SJCRH30 (cell line): ENCODE measurements around the gene RNF166. TPM values are rescaled to one million over a fixed set of nuclear protein-coding genes. Genes with fewer than 3 reads are reported as not detected.

Experiments
- DNase-seq, 2 experiments: peaks; one replicate each; pipeline ENCODE4 v3.0.0-alpha.2; 2015 to 2020
- H3K27ac ChIP-seq: fragments of 250-450 bp; sonication (Bioruptor Pico); 2 replicates; pipeline ENCODE4 v1.5.1; 2020; ENCODE audit warnings: mild to moderate bottlenecking, moderate library complexity
- H3K27me3 ChIP-seq: fragments of 250-450 bp; sonication (Bioruptor Pico); 2 replicates; pipeline ENCODE4 v1.5.1; 2020; ENCODE audit warnings: mild to moderate bottlenecking, moderate library complexity
- H3K36me3 ChIP-seq: fragments of 250-450 bp; sonication (Bioruptor Pico); 2 replicates; pipeline ENCODE4 v1.5.1; 2020; ENCODE audit warnings: mild to moderate bottlenecking, moderate library complexity
- H3K4me1 ChIP-seq: fragments of 250-450 bp; sonication (Bioruptor Pico); 2 replicates; pipeline ENCODE4 v1.5.1; 2020; ENCODE audit warnings: mild to moderate bottlenecking, moderate library complexity
- H3K4me3 ChIP-seq: fragments of 250-450 bp; sonication (Bioruptor Pico); 2 replicates; pipeline ENCODE4 v1.5.1; 2020; ENCODE audit warnings: mild to moderate bottlenecking, moderate library complexity
- H3K9me3 ChIP-seq: fragments of 250-450 bp; sonication (Bioruptor Pico); replicated peaks from 2 replicates; pipeline ENCODE4 v1.5.1; 2020; ENCODE audit warnings: mild to moderate bottlenecking, moderate library complexity
- total RNA-seq: library from RNA; depleted of rRNA; stranded (reverse); fragments of >200 nt; shearing (Covaris generic); gene quantifications from 2 replicates; pipeline ENCODE4 v1.2.3, GENCODE V29; 2014

The RNF166 gene
- total RNA-seq, 1 experiment from 2014 or later = 10.4 TPM

- Histone ChIP-seq H3K4me3 (no peak overlapping the region), H3K9me3 (no peaks in the 10 kb centered on the region), H3K27me3 (no peaks in the 10 kb centered on the region), H3K27ac (no peak overlapping the region), H3K4me1 (no peaks in the 10 kb centered on the region; the same call in 1 of the 2 replicates), H3K36me3 (no peaks in the 10 kb centered on the region)
- no peak for DNase-seq
Observed at GRCh38 chr16:88656291-88656980, 49.8 kb downstream of the RNF166 start.

GRCh38 chr16:88655733-88656281, 50.4 kb downstream of the RNF166 start:
- Histone ChIP-seq H3K9me3 (no peaks in the 10 kb centered on the region), H3K27me3 (no peaks in the 10 kb centered on the region), H3K27ac (no peak overlapping the region), H3K36me3 (no peaks in the 10 kb centered on the region), H3K4me3 (no peak overlapping the region), H3K4me1 (peaks cover 3% of the 10 kb centered on the region; the same call in 1 of the 2 replicates)
- no peak for DNase-seq

- DNase-seq = no peak
- H3K36me3 ChIP-seq = no peaks in the 10 kb centered on the region
Observed at GRCh38 chr16:88655053-88655732, 51.0 kb downstream of the RNF166 start.

GRCh38 chr16:88654363-88655052, 51.7 kb downstream of the RNF166 start:
- no peak overlapping the region for H3K4me3 ChIP-seq
- H3K36me3 ChIP-seq = no peaks in the 10 kb centered on the region
- no peaks in the 10 kb centered on the region for H3K27me3 ChIP-seq
- DNase-seq = no peak
- H3K27ac ChIP-seq = no peak overlapping the region
- H3K9me3 ChIP-seq = no peaks in the 10 kb centered on the region
- H3K4me1 ChIP-seq = peaks cover 7% of the 10 kb centered on the region; the same call in 1 of the 2 replicates

More at GRCh38 chr16:88655053-88655732, 51.0 kb downstream of the RNF166 start:
- no peak overlapping the region for H3K4me3 ChIP-seq
- H3K27me3 ChIP-seq = no peaks in the 10 kb centered on the region
- peaks cover 3% of the 10 kb centered on the region; the same call in 1 of the 2 replicates for H3K4me1 ChIP-seq
- H3K9me3 ChIP-seq = no peaks in the 10 kb centered on the region
- H3K27ac ChIP-seq = no peak overlapping the region

- no peaks in the 10 kb centered on the region for H3K36me3 ChIP-seq
- H3K27me3 ChIP-seq = no peaks in the 10 kb centered on the region
- H3K9me3 ChIP-seq = no peaks in the 10 kb centered on the region
- peaks cover 9% of the 10 kb centered on the region; the same call in 1 of the 2 replicates for H3K4me1 ChIP-seq
- H3K4me3 ChIP-seq = no peak overlapping the region
- H3K27ac ChIP-seq = no peak overlapping the region
- no peak for DNase-seq
Observed at GRCh38 chr16:88653596-88654362, 52.4 kb downstream of the RNF166 start.

- peaks cover 9% of the 10 kb centered on the region; the same call in 1 of the 2 replicates for H3K4me1 ChIP-seq
- H3K4me3 ChIP-seq = no peak overlapping the region
- H3K27ac ChIP-seq = no peak overlapping the region
- no peaks in the 10 kb centered on the region for H3K27me3 ChIP-seq
- H3K9me3 ChIP-seq = no peaks in the 10 kb centered on the region
- DNase-seq = no peak
- no peaks in the 10 kb centered on the region for H3K36me3 ChIP-seq
Observed at GRCh38 chr16:88653101-88653500, 53.1 kb downstream of the RNF166 start.

- Histone ChIP-seq H3K27ac (no peak overlapping the region), H3K27me3 (no peaks in the 10 kb centered on the region), H3K4me1 (peaks cover 9% of the 10 kb centered on the region; the same call in 1 of the 2 replicates), H3K4me3 (no peak overlapping the region), H3K9me3 (no peaks in the 10 kb centered on the region), H3K36me3 (no peaks in the 10 kb centered on the region)
- no peak for DNase-seq
Observed at GRCh38 chr16:88652762-88653063, 53.5 kb downstream of the RNF166 start.

- Histone ChIP-seq H3K4me1 (peaks cover 9% of the 10 kb centered on the region; the same call in 1 of the 2 replicates), H3K27me3 (no peaks in the 10 kb centered on the region), H3K9me3 (no peaks in the 10 kb centered on the region), H3K27ac (no peak overlapping the region), H3K36me3 (no peaks in the 10 kb centered on the region), H3K4me3 (no peak overlapping the region)
- no peak for DNase-seq
Observed at GRCh38 chr16:88651989-88652761, 54.0 kb downstream of the RNF166 start.

- Histone ChIP-seq H3K27me3 (no peaks in the 10 kb centered on the region), H3K9me3 (no peaks in the 10 kb centered on the region), H3K36me3 (no peaks in the 10 kb centered on the region), H3K4me1 (peaks cover 9% of the 10 kb centered on the region; the same call in 1 of the 2 replicates), H3K27ac (no peak overlapping the region), H3K4me3 (no peak overlapping the region)
- no peak for DNase-seq
Observed at GRCh38 chr16:88651276-88651988, 54.8 kb downstream of the RNF166 start.

- Histone ChIP-seq H3K4me1 (peaks cover 9% of the 10 kb centered on the region; the same call in 1 of the 2 replicates), H3K36me3 (no peaks in the 10 kb centered on the region), H3K9me3 (no peaks in the 10 kb centered on the region), H3K27ac (no peak within 1 kb of the TSS), H3K27me3 (no peaks in the 10 kb centered on the region), H3K4me3 (no peak within 1 kb of the TSS)
- DNase-seq = no peak
Observed at GRCh38 chr16:88650749-88651275, 55.4 kb downstream of the RNF166 start, which contains the start of gene CYBA. Gene CYBA, minus strand, starts transcription at chr16:88651053. Its CDS starts 40 bp downstream, at chr16:88651013.

GRCh38 chr16:88649924-88650748, 56.1 kb downstream of the RNF166 start:
- no peak for DNase-seq
- Histone ChIP-seq H3K27ac (no peak overlapping the region), H3K36me3 (no peaks in the 10 kb centered on the region), H3K4me1 (peaks cover 9% of the 10 kb centered on the region; the same call in 1 of the 2 replicates), H3K4me3 (no peak overlapping the region), H3K27me3 (no peaks in the 10 kb centered on the region), H3K9me3 (no peaks in the 10 kb centered on the region)

- DNase-seq = peak; percentile 60 to 66
- H3K36me3 ChIP-seq = no peaks in the 10 kb centered on the region
- H3K4me3 ChIP-seq = no peak overlapping the region
- H3K27me3 ChIP-seq = no peaks in the 10 kb centered on the region
- H3K27ac ChIP-seq = no peak overlapping the region
- no peaks in the 10 kb centered on the region for H3K9me3 ChIP-seq
- peaks cover 9% of the 10 kb centered on the region; the same call in 1 of the 2 replicates for H3K4me1 ChIP-seq
Observed at GRCh38 chr16:88649195-88649923, 56.8 kb downstream of the RNF166 start.
